ENCODE data around the gene LAMC2. TPM values are rescaled to one million over a fixed set of nuclear protein-coding genes. Genes with fewer than 3 reads are reported as not detected.

Gene LAMC2
- total and polyA plus RNA-seq, 9 of the 15 experiments (the other 6 are each of a cell fraction or from before 2014, with no cell fraction given), result 0.02 to 0.03 TPM; not detected in 7

- Histone ChIP-seq H3K9me3 (replicated peaks; ENCODE audit: control insufficient read depth, insufficient read depth, low read depth, low read length) (no peaks in the 10 kb centered on the region), H3K4me3 (no peak overlapping the region), H3K9ac (ENCODE audit: insufficient read depth in 1 of 2, low read depth in 2 of 2, low read length in 2 of 2) (no peak overlapping the region), H3K36me3 (ENCODE audit: control insufficient read depth, insufficient read depth, low read length) (no peaks in the 10 kb centered on the region), H4K20me1 (replicated peaks; ENCODE audit: control insufficient read depth, insufficient read depth, low read length) (no peaks in the 10 kb centered on the region), H3K27ac (ENCODE audit: extremely low read depth, low read depth, low read length) (no peak overlapping the region), H3K4me1 (replicated peaks in 1 of 2; ENCODE audit: control insufficient read depth in 2 of 2, insufficient read depth in 2 of 2, low read length in 2 of 2) (no peaks in the 10 kb centered on the region), H3K9me1 (ENCODE audit: control insufficient read depth, insufficient read depth, low read length) (no peaks in the 10 kb centered on the region), H3K4me2 (ENCODE audit: insufficient read depth, low read length) (no peak overlapping the region), H3K27me3 (ENCODE audit: control insufficient read depth in 2 of 2, insufficient read depth in 2 of 2, low read length in 2 of 2) (peaks cover 2 to 41% of the 10 kb centered on the region in 2 experiments; a peak in 3 of 5 replicates), H3K79me2 (ENCODE audit: control insufficient read depth, insufficient read depth, low read length) (no peaks in the 10 kb centered on the region), H2AFZ (ENCODE audit: low read depth, low read length) (no peak overlapping the region)
- POLR2A ChIA-PET, result interaction anchor here (0.7 kb wide), 1 partner anchor 877 kb away, joined by 3 read pairs; no protein-coding TSS in a partner anchor
- FAIRE-seq (no peak), ATAC-seq (no peak), DNase-seq (ENCODE audit: extremely low read depth in 1 of 4, low spot score in 3 of 4) (no peak)
- no TSS peak for BruUV-seq (replicated peaks)
- intact Hi-C loops (cut with micrococcal nuclease) (no loop called here), in situ Hi-C loops (cut with MboI) (no loop called here)
- no peak for TF ChIP-seq FIP1L1 (IDR thresholded peaks at IDR 0.05; ENCODE audit: low read depth, low read length, poor library complexity, severe bottlenecking)
- no peak for TF ChIP-seq ZNF384 (IDR thresholded peaks at IDR 0.05; ENCODE audit: low read depth, low read length)
- TF ChIP-seq, protein P1, sequence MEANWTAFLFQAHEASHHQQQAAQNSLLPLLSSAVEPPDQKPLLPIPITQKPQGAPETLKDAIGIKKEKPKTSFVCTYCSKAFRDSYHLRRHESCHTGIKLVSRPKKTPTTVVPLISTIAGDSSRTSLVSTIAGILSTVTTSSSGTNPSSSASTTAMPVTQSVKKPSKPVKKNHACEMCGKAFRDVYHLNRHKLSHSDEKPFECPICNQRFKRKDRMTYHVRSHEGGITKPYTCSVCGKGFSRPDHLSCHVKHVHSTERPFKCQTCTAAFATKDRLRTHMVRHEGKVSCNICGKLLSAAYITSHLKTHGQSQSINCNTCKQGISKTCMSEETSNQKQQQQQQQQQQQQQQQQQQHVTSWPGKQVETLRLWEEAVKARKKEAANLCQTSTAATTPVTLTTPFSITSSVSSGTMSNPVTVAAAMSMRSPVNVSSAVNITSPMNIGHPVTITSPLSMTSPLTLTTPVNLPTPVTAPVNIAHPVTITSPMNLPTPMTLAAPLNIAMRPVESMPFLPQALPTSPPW (CRISPR knock-in tag; IDR thresholded peaks at IDR 0.05), result no peak
- TF ChIP-seq PCBP1 (IDR thresholded peaks at IDR 0.05; ENCODE audit: low read depth, low read length, poor library complexity, severe bottlenecking), result no peak
- TF ChIP-seq ZNF133 (CRISPR knock-in tag; IDR thresholded peaks at IDR 0.05), result no peak
- no peak for TF ChIP-seq ATF2 (CRISPR knock-in tag; IDR thresholded peaks at IDR 0.05)
- TF ChIP-seq ZNF140 (CRISPR knock-in tag; IDR thresholded peaks at IDR 0.05), result no peak
- no peak for TF ChIP-seq PHB2 (IDR thresholded peaks at IDR 0.05; ENCODE audit: low read depth)
- no peak for TF ChIP-seq OTX1 (CRISPR knock-in tag; IDR thresholded peaks at IDR 0.05)
- no peak for TF ChIP-seq ZNF644 (tag; IDR thresholded peaks at IDR 0.05; ENCODE audit: low read depth)
- TF ChIP-seq PYGO2 (tag; IDR thresholded peaks at IDR 0.05), result no peak
- TF ChIP-seq ZNF586 (CRISPR knock-in tag; conservative IDR thresholded peaks at IDR 0.05), result no peak
- CTCF ChIA-PET (ENCODE audit: low intra/inter-chr PET ratio), result no interaction called here
- 0% methylated on average over 7 of the region's 7 CpGs for WGBS (ENCODE audit: insufficient coverage, low coverage, missing lambda C conversion rate)
Observed at GRCh38 chr1:183267646-183268431, 81.8 kb downstream of the LAMC2 start.
